Fibroblast of lung (primary cell): ENCODE results near the gene DHRS7. TPM values are rescaled to one million over a fixed set of nuclear protein-coding genes. Genes with fewer than 3 reads are reported as not detected.
A peak's percentile ranks its signal among the peaks of the same experiment; 100 is the strongest.

Experiments
- DNase-seq, 2 donors: peaks; one replicate each; pipeline versions ENCODE4 v3.0.0 to v3.0.0-alpha.2; 2010; ENCODE audit warnings: low read depth in 2 of 2
- H2AFZ ChIP-seq: 2 replicates; pipeline ENCODE4 v1.5.1; 2012; ENCODE audit warnings: low read length, control low read depth, inconsistent platforms
- H3K27ac ChIP-seq: 2 replicates; pipeline ENCODE4 v1.5.1; 2011; ENCODE audit warnings: low read length, control low read depth; ENCODE audit not compliant: insufficient read depth
- H3K27me3 ChIP-seq: 2 replicates; pipeline ENCODE4 v1.5.1; 2011; ENCODE audit warnings: mild to moderate bottlenecking, low read length; ENCODE audit not compliant: control insufficient read depth, insufficient read depth
- H3K36me3 ChIP-seq: 2 replicates; pipeline ENCODE4 v1.5.1; 2011; ENCODE audit warnings: low read length; ENCODE audit not compliant: control insufficient read depth, insufficient read depth
- H3K4me1 ChIP-seq: 2 replicates; pipeline ENCODE4 v1.5.1; 2011; ENCODE audit warnings: low read length; ENCODE audit not compliant: control insufficient read depth, insufficient read depth; ENCODE audit errors: extremely low read depth
- H3K4me2 ChIP-seq: 2 replicates; pipeline ENCODE4 v1.5.1; 2011; ENCODE audit warnings: low read length, control low read depth; ENCODE audit not compliant: insufficient read depth; ENCODE audit errors: extremely low read depth
- H3K4me3 ChIP-seq, 4 experiments: fragments of 200-600 bp in 1 of 4; sonication (generic) in 1 of 4; replicated peaks in 1 of 4; 2 replicates each; pipeline ENCODE4 v1.5.1; 2011 to 2016; ENCODE audit warnings: low read length in 4 of 4, low read depth in 3 of 4, mild to moderate bottlenecking in 3 of 4, control low read depth in 2 of 4, inconsistent platforms in 1 of 4, mixed read lengths in 1 of 4; ENCODE audit not compliant: insufficient read depth in 1 of 4; ENCODE audit errors: control extremely low read depth in 1 of 4
- H3K79me2 ChIP-seq: 2 replicates; pipeline ENCODE4 v1.5.1; 2012; ENCODE audit warnings: mild to moderate bottlenecking, low read length, inconsistent platforms; ENCODE audit not compliant: control insufficient read depth, insufficient read depth
- H3K9ac ChIP-seq: 2 replicates; pipeline ENCODE4 v1.5.1; 2011; ENCODE audit warnings: mild to moderate bottlenecking, low read length, control low read depth; ENCODE audit not compliant: insufficient read depth
- H3K9me3 ChIP-seq: 2 replicates; pipeline ENCODE4 v1.5.1; 2012; ENCODE audit warnings: low read depth, low read length; ENCODE audit not compliant: control insufficient read depth, insufficient read depth
- H4K20me1 ChIP-seq: 2 replicates; pipeline ENCODE4 v1.5.1; 2011; ENCODE audit warnings: low read length; ENCODE audit not compliant: control insufficient read depth, insufficient read depth; ENCODE audit errors: extremely low read depth
- EZH2 ChIP-seq: IDR thresholded peaks from 2 replicates; pipeline ENCODE4 v1.5.1; 2012; ENCODE audit warnings: low read length, control low read depth, mild to moderate bottlenecking; ENCODE audit errors: missing control alignments
- polyA minus RNA-seq: library from RNA; depleted of rRNA, polyadenylated mRNA; stranded (reverse); fragments of >200 nt; gene quantifications from 2 replicates; pipeline ENCODE4 v1.2.3, GENCODE V29; 2011; ENCODE audit warnings: low replicate concordance
- polyA plus RNA-seq, 2 donors: library from polyadenylated mRNA; depleted of rRNA in 1 of 2; stranded (reverse) in 1 of 2; unstranded in 1 of 2; fragments of >200 nt; gene quantifications; 2 replicates each; pipeline ENCODE4 v1.2.1, GENCODE V29; 2011 to 2012; ENCODE audit warnings: missing spikeins in 1 of 2
- total RNA-seq: library from RNA; depleted of rRNA; stranded (reverse); fragments of >200 nt; gene quantifications from 2 replicates; pipeline ENCODE4 v1.2.1, GENCODE V29; 2014
- TF ChIP-seq, protein P1 (sequence below), 2 donors: IDR thresholded peaks in 1 of 2; conservative IDR thresholded peaks in 1 of 2; 1 replicate in 1 of 2; 2 replicates in 1 of 2; pipeline ENCODE4 v1.5.1; 2011 to 2012; ENCODE audit warnings: low read length in 2 of 2, control low read depth in 1 of 2, inconsistent platforms in 1 of 2, low read depth in 1 of 2, mild to moderate bottlenecking in 1 of 2

The DHRS7 gene, protein sequence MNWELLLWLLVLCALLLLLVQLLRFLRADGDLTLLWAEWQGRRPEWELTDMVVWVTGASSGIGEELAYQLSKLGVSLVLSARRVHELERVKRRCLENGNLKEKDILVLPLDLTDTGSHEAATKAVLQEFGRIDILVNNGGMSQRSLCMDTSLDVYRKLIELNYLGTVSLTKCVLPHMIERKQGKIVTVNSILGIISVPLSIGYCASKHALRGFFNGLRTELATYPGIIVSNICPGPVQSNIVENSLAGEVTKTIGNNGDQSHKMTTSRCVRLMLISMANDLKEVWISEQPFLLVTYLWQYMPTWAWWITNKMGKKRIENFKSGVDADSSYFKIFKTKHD
- total RNA-seq, result 152 and 170 TPM in 2 replicates
- 61.0 and 71.8 TPM in 2 replicates for polyA plus RNA-seq
- polyA plus RNA-seq (2012), result 61.1 and 85.9 TPM in 2 replicates
- polyA minus RNA-seq, result 9.4 and 14.5 TPM in 2 replicates

DNA sequence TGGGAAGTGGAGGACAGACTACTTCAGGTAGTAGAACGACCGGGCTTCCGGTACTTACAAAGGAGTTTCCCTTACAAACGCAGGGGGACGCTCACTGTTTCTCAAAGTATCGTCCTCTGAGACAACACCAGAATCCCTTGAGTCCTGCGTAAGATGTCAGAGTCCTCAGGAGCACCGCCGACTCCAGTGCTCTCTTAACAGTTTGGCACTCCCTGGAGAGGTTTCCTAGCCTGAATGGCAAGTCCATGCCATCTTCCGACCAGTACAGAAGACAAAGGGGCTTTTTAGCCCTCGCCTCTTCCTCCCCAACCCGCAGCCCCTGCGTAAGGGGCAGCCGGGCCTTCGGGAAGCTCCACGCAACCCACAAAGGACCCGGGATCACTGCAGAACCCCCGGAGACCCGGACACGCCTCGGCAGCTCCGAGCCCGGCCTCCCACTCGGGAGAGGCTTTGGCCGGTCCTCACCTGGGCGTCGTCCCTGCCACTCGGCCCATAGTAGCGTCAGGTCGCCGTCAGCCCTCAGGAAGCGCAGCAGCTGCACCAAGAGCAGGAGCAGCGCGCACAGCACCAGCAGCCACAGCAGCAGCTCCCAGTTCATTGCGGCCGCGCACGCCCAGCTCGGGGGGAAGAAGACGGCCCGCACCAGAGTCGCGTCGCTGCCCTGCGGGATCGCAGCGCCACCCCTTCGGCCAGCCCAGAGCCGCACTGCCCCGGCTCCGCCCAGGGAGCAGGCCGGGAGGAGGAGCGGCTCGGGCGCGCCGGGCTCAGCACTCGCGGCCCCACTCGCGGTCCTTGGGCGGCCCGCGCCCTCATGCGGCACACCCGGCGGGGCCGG, at the start of gene DHRS7:
Gene DHRS7, minus strand, starts transcription at position 687 of the 835 bp plus-strand sequence. Its CDS starts 89 bp downstream, at position 598.
- peak within 1 kb of the TSS; percentile 84 for H2AFZ ChIP-seq
- DNase-seq, result peak; percentile 76 to 81

DNA sequence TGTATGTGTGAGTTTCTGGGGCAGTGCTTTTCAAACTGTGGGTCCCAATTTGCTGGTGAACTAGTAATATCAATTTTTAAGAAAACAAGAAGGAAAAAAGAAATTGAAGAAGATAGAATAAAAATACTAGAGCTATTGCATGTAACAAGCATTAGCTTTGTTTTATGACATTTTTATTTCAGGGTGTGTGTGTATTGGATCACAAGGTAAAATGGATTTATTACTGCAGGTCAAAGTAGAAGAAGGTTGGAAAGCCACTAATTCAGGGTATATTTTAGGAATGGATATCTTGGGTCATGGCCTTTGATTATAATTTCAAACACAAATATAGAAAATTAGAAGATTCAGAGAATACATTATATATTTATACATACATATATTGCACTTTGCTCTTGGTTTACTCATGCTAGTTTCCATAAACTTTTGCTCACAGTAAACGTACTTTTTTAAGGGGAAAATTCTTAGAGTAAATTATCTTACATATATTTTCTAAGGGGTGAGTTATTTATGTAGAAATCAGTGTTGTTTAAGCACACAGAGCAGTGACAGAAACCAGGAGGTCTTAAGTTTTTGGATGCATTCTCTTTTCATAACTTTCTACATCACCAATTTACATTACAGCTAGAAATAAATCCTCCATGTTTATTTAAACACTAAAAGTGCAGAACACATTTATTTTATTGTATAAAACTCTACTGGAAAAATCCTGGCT, 49.4 kb upstream of the DHRS7 start:
- TF ChIP-seq, protein P1, sequence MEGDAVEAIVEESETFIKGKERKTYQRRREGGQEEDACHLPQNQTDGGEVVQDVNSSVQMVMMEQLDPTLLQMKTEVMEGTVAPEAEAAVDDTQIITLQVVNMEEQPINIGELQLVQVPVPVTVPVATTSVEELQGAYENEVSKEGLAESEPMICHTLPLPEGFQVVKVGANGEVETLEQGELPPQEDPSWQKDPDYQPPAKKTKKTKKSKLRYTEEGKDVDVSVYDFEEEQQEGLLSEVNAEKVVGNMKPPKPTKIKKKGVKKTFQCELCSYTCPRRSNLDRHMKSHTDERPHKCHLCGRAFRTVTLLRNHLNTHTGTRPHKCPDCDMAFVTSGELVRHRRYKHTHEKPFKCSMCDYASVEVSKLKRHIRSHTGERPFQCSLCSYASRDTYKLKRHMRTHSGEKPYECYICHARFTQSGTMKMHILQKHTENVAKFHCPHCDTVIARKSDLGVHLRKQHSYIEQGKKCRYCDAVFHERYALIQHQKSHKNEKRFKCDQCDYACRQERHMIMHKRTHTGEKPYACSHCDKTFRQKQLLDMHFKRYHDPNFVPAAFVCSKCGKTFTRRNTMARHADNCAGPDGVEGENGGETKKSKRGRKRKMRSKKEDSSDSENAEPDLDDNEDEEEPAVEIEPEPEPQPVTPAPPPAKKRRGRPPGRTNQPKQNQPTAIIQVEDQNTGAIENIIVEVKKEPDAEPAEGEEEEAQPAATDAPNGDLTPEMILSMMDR (conservative IDR thresholded peaks at IDR 0.05 in 1 of 2, IDR thresholded peaks at IDR 0.05 in 1 of 2; ENCODE audit: low read depth in 1 of 2, low read length in 2 of 2), result no peak
- TF ChIP-seq EZH2, result no peak
- Histone ChIP-seq H2AFZ (no peak overlapping the region), H3K4me2 (no peak overlapping the region), H3K36me3 (no peaks in the 10 kb centered on the region), H3K4me3 (no peak overlapping the region), H3K9ac (no peak overlapping the region), H3K79me2 (no peaks in the 10 kb centered on the region), H3K9me3 (no peaks in the 10 kb centered on the region), H3K27ac (no peak overlapping the region), H3K27me3 (no peaks in the 10 kb centered on the region), H3K4me1 (no peaks in the 10 kb centered on the region), H4K20me1 (no peaks in the 10 kb centered on the region)
- no peak for DNase-seq

More for the DNA sequence above, at the start of gene DHRS7:
- Histone ChIP-seq H3K27me3 (no peaks in the 10 kb centered on the region), H3K4me3 (peak within 1 kb of the TSS; percentile 79 to 88 (median 86)), H3K9ac (peak within 1 kb of the TSS; percentile 81), H3K4me1 (peaks cover 2% of the 10 kb centered on the region), H3K4me2 (peak within 1 kb of the TSS; percentile 90), H3K27ac (peak within 1 kb of the TSS; percentile 84), H3K79me2 (peaks cover 19% of the 10 kb centered on the region), H3K36me3 (no peaks in the 10 kb centered on the region), H3K9me3 (no peaks in the 10 kb centered on the region), H4K20me1 (no peaks in the 10 kb centered on the region)
- TF ChIP-seq, protein P1 (conservative IDR thresholded peaks at IDR 0.05 in 1 of 2, IDR thresholded peaks at IDR 0.05 in 1 of 2; ENCODE audit: low read depth in 1 of 2, low read length in 2 of 2), result peak; percentile 24 to 55
- TF ChIP-seq EZH2, result no peak
